Duodenal mucosa (tissue), 2 donors: ENCODE measurements around the gene PCBP2.

ENCODE experiments used
- H3K27ac ChIP-seq: one replicate; pipeline ENCODE4 v1.7.0; 2013; ENCODE audit warnings: low read depth, low read length
- H3K27me3 ChIP-seq, 2 donors: one replicate each; pipeline ENCODE4 v1.7.0; 2013; ENCODE audit warnings: low read length in 2 of 2, control low read depth in 1 of 2; ENCODE audit not compliant: insufficient read depth in 2 of 2, control insufficient read depth in 1 of 2
- H3K36me3 ChIP-seq, 2 donors: one replicate each; pipeline ENCODE4 v1.7.0; 2013; ENCODE audit warnings: low read length in 2 of 2, control low read depth in 1 of 2; ENCODE audit not compliant: insufficient read depth in 2 of 2, control insufficient read depth in 1 of 2
- H3K4me1 ChIP-seq, 2 donors: one replicate each; pipeline ENCODE4 v1.7.0; 2013; ENCODE audit warnings: low read length in 2 of 2, control low read depth in 1 of 2; ENCODE audit not compliant: insufficient read depth in 2 of 2, control insufficient read depth in 1 of 2
- H3K4me3 ChIP-seq, 2 donors: one replicate each; pipeline ENCODE4 v1.7.0; 2013; ENCODE audit warnings: low read length in 2 of 2, low read depth in 1 of 2
- H3K9ac ChIP-seq, 2 donors: one replicate each; pipeline ENCODE4 v1.7.0; 2013; ENCODE audit warnings: low read length in 2 of 2, low read depth in 1 of 2
- H3K9me3 ChIP-seq, 2 donors: one replicate each; pipeline ENCODE4 v1.7.0; 2013; ENCODE audit warnings: low read length in 2 of 2, control low read depth in 1 of 2; ENCODE audit not compliant: control insufficient read depth in 1 of 2

The PCBP2 gene

DNA sequence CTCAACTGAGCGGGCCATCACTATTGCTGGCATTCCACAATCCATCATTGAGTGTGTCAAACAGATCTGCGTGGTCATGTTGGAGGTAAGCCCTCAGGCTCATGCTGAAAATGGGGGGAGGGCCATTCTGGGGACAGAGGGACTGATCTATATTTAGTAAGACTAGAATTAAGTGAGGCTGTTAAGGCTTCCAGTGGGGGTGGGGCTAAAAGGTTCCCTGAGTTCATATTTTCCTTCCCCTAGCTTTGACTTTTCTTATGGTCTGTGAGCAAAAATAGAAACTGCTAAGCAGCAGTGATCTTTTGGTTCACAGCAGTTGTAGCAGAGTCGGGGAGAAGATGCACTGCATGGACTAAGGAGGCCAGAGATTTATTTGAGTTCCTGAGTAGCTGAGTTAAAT is 9.2 kb downstream of the PCBP2 start:
- no peak overlapping the region for H3K27ac ChIP-seq
- no peak overlapping the region for H3K4me3 ChIP-seq
- no peaks in the 10 kb centered on the region for H3K9me3 ChIP-seq
- H3K36me3 ChIP-seq = peaks cover 77 to 98% of the 10 kb centered on the region in 2 donors
- H3K9ac ChIP-seq = no peak overlapping the region
- peaks cover 6 to 11% of the 10 kb centered on the region in 2 donors for H3K4me1 ChIP-seq
- H3K27me3 ChIP-seq = no peaks in the 10 kb centered on the region

- H3K27me3 ChIP-seq = no peaks in the 10 kb centered on the region
- no peaks in the 10 kb centered on the region for H3K9me3 ChIP-seq
- H3K4me1 ChIP-seq = peaks cover 2 to 7% of the 10 kb centered on the region in 2 donors
- peaks cover 78 to 99% of the 10 kb centered on the region in 2 donors for H3K36me3 ChIP-seq
- H3K4me3 ChIP-seq = no peak overlapping the region
- H3K27ac ChIP-seq = no peak overlapping the region
- no peak overlapping the region for H3K9ac ChIP-seq
Measured at GRCh38 chr12:53461591-53461990, 9.7 kb downstream of the PCBP2 start.

- peaks cover 89 to 99% of the 10 kb centered on the region in 2 donors for H3K36me3 ChIP-seq
- H3K9me3 ChIP-seq = no peaks in the 10 kb centered on the region
- H3K27ac ChIP-seq = no peak overlapping the region
- no peaks in the 10 kb centered on the region for H3K27me3 ChIP-seq
- no peak overlapping the region for H3K9ac ChIP-seq
- no peak overlapping the region for H3K4me3 ChIP-seq
- peaks cover 0 to 5% of the 10 kb centered on the region in 2 donors for H3K4me1 ChIP-seq
Measured at GRCh38 chr12:53462935-53463334, 11.0 kb downstream of the PCBP2 start.

DNA sequence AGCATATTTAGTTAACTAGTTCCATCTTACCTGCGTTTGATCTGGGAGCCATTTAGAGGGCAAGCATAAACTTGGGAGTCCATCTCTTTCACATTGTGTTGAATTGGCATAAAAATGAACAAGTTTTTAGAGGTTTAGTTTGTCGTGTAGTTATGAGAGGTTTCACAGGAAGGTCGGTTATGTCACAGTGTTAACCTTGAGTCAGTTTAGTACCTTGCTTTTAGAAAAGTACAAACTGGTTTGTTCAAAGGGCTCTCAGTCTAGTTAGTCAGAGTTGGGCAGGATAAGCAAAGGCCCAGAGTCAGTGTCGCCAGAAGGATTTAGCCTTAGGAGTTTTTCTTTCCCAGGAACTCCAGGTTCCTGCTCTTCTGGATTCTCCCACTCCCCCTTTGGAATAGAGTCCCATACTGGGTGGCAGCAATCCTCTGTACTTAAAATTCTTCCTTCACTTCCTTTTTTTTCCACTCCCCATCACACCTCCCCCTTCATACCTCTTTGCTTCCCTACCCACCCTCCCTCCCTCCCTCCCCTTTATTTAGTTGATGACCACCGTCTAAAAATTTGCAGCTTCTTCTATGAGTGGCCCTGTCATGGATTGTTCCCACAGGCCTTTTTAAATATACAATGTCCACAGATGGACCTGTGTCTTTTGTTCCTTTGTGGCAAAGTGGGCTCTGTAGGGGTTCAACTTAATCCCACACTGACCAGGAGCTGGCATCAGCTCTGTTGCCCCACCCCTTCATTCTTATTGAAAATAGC is 12.1 kb downstream of the PCBP2 start:
- H3K27ac ChIP-seq = no peak overlapping the region

DNA sequence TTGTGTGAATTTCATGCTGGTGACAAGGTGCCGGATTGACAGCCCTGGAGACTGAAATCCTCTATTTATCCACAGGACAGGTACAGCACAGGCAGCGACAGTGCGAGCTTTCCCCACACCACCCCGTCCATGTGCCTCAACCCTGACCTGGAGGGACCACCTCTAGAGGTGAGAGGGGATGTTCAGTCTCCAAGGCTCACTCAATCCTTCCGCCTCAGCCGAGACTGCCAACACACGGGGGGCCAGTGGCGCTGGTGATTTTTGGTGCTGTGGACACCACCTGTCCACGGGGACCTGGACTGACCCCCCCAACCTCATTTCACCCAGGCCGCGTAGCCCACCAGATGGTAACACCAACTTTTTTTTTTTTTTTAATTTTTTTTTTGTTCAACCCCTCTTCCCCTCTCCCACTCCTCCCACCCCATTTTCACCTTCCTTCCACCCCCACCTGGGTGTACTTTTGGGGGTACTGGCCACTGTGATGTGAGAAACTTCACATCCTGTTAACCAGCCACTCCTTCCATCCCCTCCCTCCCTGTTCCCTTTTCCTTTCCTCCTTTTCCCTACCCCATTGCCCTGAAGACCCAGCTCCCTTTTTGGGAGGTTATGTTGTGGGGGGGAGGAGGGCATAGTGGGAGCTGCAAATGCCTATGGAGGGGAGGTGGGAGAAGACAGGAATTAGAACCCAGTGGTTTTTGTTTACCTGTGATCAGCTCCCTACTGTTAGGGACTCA is 12.9 kb downstream of the PCBP2 start:
- H3K4me1 ChIP-seq = peaks cover 0 to 5% of the 10 kb centered on the region in 2 donors
- H3K4me3 ChIP-seq = no peak overlapping the region
- no peaks in the 10 kb centered on the region for H3K9me3 ChIP-seq
- H3K36me3 ChIP-seq = peaks cover 86 to 97% of the 10 kb centered on the region in 2 donors
- H3K27me3 ChIP-seq = no peaks in the 10 kb centered on the region
- H3K9ac ChIP-seq = no peak overlapping the region
- no peak overlapping the region for H3K27ac ChIP-seq

More for the DNA sequence above, 12.1 kb downstream of the PCBP2 start:
- Histone ChIP-seq H3K4me1 (peaks cover 0 to 5% of the 10 kb centered on the region in 2 donors), H3K36me3 (peaks cover 93 to 99% of the 10 kb centered on the region in 2 donors), H3K9ac (no peak overlapping the region), H3K4me3 (no peak overlapping the region), H3K27me3 (no peaks in the 10 kb centered on the region), H3K9me3 (no peaks in the 10 kb centered on the region)

DNA sequence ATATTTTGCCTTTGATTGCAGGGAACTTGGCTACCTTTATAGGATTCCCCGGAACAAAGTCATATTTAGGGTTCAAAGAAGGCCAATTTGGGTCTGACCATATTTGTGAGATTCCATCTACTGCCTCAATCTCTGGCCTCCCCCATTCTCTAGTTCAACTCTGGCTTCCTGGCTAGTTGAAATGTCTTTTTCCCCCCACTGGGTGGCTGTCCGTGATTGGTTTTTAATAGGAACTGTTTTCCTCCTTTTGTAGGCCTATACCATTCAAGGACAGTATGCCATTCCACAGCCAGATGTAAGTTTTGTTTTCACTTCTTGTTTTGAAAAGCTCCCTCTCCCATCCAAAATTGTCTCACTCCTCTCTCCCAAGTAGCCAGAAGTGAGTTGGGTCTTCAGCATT is 13.8 kb downstream of the PCBP2 start:
- H3K4me3 ChIP-seq = no peak overlapping the region
- H3K27ac ChIP-seq = no peak overlapping the region
- no peak overlapping the region for H3K9ac ChIP-seq
- H3K4me1 ChIP-seq = peaks cover 0 to 8% of the 10 kb centered on the region in 2 donors
- peaks cover 78 to 97% of the 10 kb centered on the region in 2 donors for H3K36me3 ChIP-seq
- no peaks in the 10 kb centered on the region for H3K9me3 ChIP-seq
- H3K27me3 ChIP-seq = no peaks in the 10 kb centered on the region

DNA sequence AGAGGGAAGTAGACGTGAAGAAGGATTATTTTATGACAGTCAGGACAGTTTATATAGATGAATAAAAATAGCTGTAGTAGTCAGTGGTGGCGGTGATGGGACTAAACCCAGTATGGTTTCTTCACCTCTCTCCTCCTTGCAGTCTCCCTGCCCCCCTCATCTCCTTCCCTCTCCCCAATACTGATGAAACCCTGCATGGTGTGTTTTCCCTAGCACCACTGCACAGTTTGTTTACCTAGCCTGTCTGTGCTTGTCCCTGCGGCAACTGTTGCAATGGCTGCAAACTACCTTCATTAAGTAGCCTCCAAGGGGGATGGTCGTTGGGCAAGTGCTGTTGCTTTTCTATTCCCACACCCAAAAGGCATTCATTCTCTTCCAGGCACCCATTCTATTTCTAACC is 14.7 kb downstream of the PCBP2 start:
- no peak overlapping the region for H3K27ac ChIP-seq
- H3K9me3 ChIP-seq = no peaks in the 10 kb centered on the region
- H3K36me3 ChIP-seq = peaks cover 73 to 96% of the 10 kb centered on the region in 2 donors
- H3K4me3 ChIP-seq = no peak overlapping the region
- peaks cover 0 to 8% of the 10 kb centered on the region in 2 donors for H3K4me1 ChIP-seq
- H3K9ac ChIP-seq = no peak overlapping the region
- no peaks in the 10 kb centered on the region for H3K27me3 ChIP-seq

- H3K27ac ChIP-seq = no peak overlapping the region
- peaks cover 0 to 8% of the 10 kb centered on the region in 2 donors for H3K4me1 ChIP-seq
Measured at GRCh38 chr12:53467082-53467481, 15.2 kb downstream of the PCBP2 start.

GRCh38 chr12:53467880-53468279 is 16.0 kb downstream of the PCBP2 start:
- Histone ChIP-seq H3K4me3 (no peak overlapping the region), H3K27me3 (no peaks in the 10 kb centered on the region), H3K27ac (no peak overlapping the region), H3K9me3 (no peaks in the 10 kb centered on the region), H3K9ac (no peak overlapping the region), H3K36me3 (peaks cover 68 to 96% of the 10 kb centered on the region in 2 donors), H3K4me1 (peaks cover 0 to 8% of the 10 kb centered on the region in 2 donors)

More at GRCh38 chr12:53467082-53467481, 15.2 kb downstream of the PCBP2 start:
- no peak overlapping the region for H3K9ac ChIP-seq
- H3K27me3 ChIP-seq = no peaks in the 10 kb centered on the region
- no peaks in the 10 kb centered on the region for H3K9me3 ChIP-seq
- no peak overlapping the region for H3K4me3 ChIP-seq
- H3K36me3 ChIP-seq = peaks cover 73 to 96% of the 10 kb centered on the region in 2 donors

DNA sequence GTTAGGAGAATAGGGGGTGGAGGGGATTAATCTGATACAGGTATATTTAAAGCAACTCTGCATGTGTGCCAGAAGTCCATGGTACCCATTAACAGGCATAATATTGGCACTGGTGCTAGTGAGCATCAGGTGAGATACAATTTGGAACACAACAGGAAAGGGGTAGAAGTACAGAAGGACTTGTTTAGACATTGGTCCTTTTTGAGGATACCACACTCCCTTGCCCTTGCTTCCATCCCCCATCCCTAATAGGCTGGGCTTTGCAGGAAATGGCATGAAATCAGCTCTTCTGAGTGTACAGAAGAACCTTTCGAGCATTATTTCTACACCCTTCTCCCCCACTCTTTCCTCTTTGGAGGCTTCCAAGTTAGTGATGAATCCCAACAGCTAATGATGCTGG is 16.4 kb downstream of the PCBP2 start:
- no peaks in the 10 kb centered on the region for H3K27me3 ChIP-seq
- H3K36me3 ChIP-seq = peaks cover 64 to 96% of the 10 kb centered on the region in 2 donors
- no peak overlapping the region for H3K9ac ChIP-seq
- H3K4me3 ChIP-seq = no peak overlapping the region
- H3K4me1 ChIP-seq = peaks cover 0 to 10% of the 10 kb centered on the region in 2 donors
- H3K9me3 ChIP-seq = no peaks in the 10 kb centered on the region
- no peak overlapping the region for H3K27ac ChIP-seq
